Astrocyte (in vitro differentiated cells and primary cell): Measurements from ENCODE around the gene FUOM. TPM values are rescaled to one million over a fixed set of nuclear protein-coding genes. Genes with fewer than 3 reads are reported as not detected.

Source experiments
- DNase-seq: peaks from one replicate; pipeline ENCODE4 v3.0.0-alpha.2; 2010; ENCODE audit warnings: low read depth
- FAIRE-seq: peaks from 2 replicates; lab custom pipeline; 2011; peaks lifted over from hg19 to GRCh38; lab: Jason Lieb, UNC
- H2AFZ ChIP-seq: 2 replicates; pipeline ENCODE4 v1.6.0; 2012; ENCODE audit warnings: low read depth, low read length, inconsistent platforms
- H3K27ac ChIP-seq: 2 replicates; pipeline ENCODE4 v1.5.1; 2011; ENCODE audit warnings: low read depth, low read length, inconsistent platforms
- H3K27me3 ChIP-seq: 2 replicates; pipeline ENCODE4 v1.6.0; 2011; ENCODE audit warnings: low read length, inconsistent platforms; ENCODE audit not compliant: insufficient read depth
- H3K36me3 ChIP-seq: 2 replicates; pipeline ENCODE4 v1.5.1; 2011; ENCODE audit warnings: low read length, inconsistent platforms; ENCODE audit not compliant: insufficient read depth
- H3K4me1 ChIP-seq: 2 replicates; pipeline ENCODE4 v1.5.1; 2011; ENCODE audit warnings: low read length, inconsistent platforms; ENCODE audit not compliant: insufficient read depth
- H3K4me2 ChIP-seq: 2 replicates; pipeline ENCODE4 v1.6.0; 2012; ENCODE audit warnings: low read length, inconsistent platforms
- H3K4me3 ChIP-seq: 2 replicates; pipeline ENCODE4 v1.5.1; 2011; ENCODE audit warnings: low read depth, mild to moderate bottlenecking, low read length, inconsistent platforms; ENCODE audit not compliant: insufficient read depth
- H3K79me2 ChIP-seq: 2 replicates; pipeline ENCODE4 v1.6.0; 2012; ENCODE audit warnings: mild to moderate bottlenecking, low read length, inconsistent platforms; ENCODE audit not compliant: insufficient read depth
- H3K9ac ChIP-seq: 2 replicates; pipeline ENCODE4 v1.6.0; 2012; ENCODE audit warnings: mild to moderate bottlenecking, low read length, inconsistent platforms
- H3K9me3 ChIP-seq: 2 replicates; pipeline ENCODE4 v1.5.1; 2012; ENCODE audit warnings: low read depth, mild to moderate bottlenecking, low read length, inconsistent platforms; ENCODE audit not compliant: insufficient read depth
- H4K20me1 ChIP-seq: 2 replicates; pipeline ENCODE4 v1.6.0; 2012; ENCODE audit warnings: low read length, inconsistent platforms; ENCODE audit not compliant: insufficient read depth
- H3K27ac Mint-ChIP-seq: one replicate; pipeline ENCODE4 v1.8.0; 2021; ENCODE audit warnings: mild to moderate bottlenecking, mixed read lengths; ENCODE audit not compliant: unreplicated experiment
- H3K27me3 Mint-ChIP-seq: one replicate; pipeline ENCODE4 v1.8.0; 2021; ENCODE audit warnings: low read depth, mixed read lengths; ENCODE audit not compliant: unreplicated experiment
- H3K36me3 Mint-ChIP-seq: one replicate; pipeline ENCODE4 v1.8.0; 2021; ENCODE audit warnings: low read depth, mixed read lengths; ENCODE audit not compliant: unreplicated experiment
- H3K4me1 Mint-ChIP-seq: one replicate; pipeline ENCODE4 v1.8.0; 2021; ENCODE audit warnings: low read depth, mixed read lengths; ENCODE audit not compliant: unreplicated experiment
- H3K4me3 Mint-ChIP-seq: one replicate; pipeline ENCODE4 v1.8.0; 2021; ENCODE audit warnings: mild to moderate bottlenecking, moderate library complexity, mixed read lengths; ENCODE audit not compliant: unreplicated experiment
- H3K9me3 Mint-ChIP-seq: one replicate; pipeline ENCODE4 v1.8.0; 2021; ENCODE audit warnings: mild to moderate bottlenecking, mixed read lengths; ENCODE audit not compliant: unreplicated experiment
- CTCF ChIP-seq: IDR thresholded peaks from 2 replicates; pipeline ENCODE4 v1.5.1; 2011; ENCODE audit warnings: low read depth, mild to moderate bottlenecking, inconsistent platforms, low read length, moderate library complexity; ENCODE audit not compliant: insufficient read depth
- EZH2 ChIP-seq: IDR thresholded peaks from 2 replicates; pipeline ENCODE4 v1.6.1; 2012; ENCODE audit warnings: mild to moderate bottlenecking, low read length, inconsistent platforms; ENCODE audit not compliant: insufficient read depth
- total RNA-seq: library from RNA; stranded (reverse); gene quantifications from 2 replicates; pipeline ENCODE4 v1.2.1, GENCODE V29; 2021

FUOM gene
- total RNA-seq, 1 donor from 2014 or later, result 28.8 TPM

- FAIRE-seq (no peak), DNase-seq (no peak)
- Histone ChIP-seq H3K27me3 (no peaks in the 10 kb centered on the region), H3K36me3 (no peaks in the 10 kb centered on the region), H2AFZ (no peak overlapping the region), H3K9ac (no peak overlapping the region), H3K9me3 (no peaks in the 10 kb centered on the region), H3K4me2 (no peak overlapping the region), H3K4me1 (peaks cover 6% of the 10 kb centered on the region), H3K79me2 (peaks cover 9% of the 10 kb centered on the region), H3K4me3 (no peak overlapping the region), H4K20me1 (peaks cover 17% of the 10 kb centered on the region), H3K27ac (no peak overlapping the region)
- TF ChIP-seq EZH2, result no peak
- Mint-ChIP-seq H3K27ac (no peak overlapping the region), H3K36me3 (peaks cover 3% of the 10 kb centered on the region), H3K9me3 (no peaks in the 10 kb centered on the region), H3K4me1 (no peaks in the 10 kb centered on the region), H3K27me3 (no peaks in the 10 kb centered on the region), H3K4me3 (no peak overlapping the region)
Measured at GRCh38 chr10:133312769-133313145, 45.1 kb downstream of the FUOM start.

GRCh38 chr10:133312016-133312768 lies 45.6 kb downstream of the FUOM start:
- no peak overlapping the region for H3K4me3 ChIP-seq
- no peak overlapping the region for H2AFZ ChIP-seq
- H3K79me2 ChIP-seq, result peaks cover 14% of the 10 kb centered on the region
- no peaks in the 10 kb centered on the region for H3K9me3 ChIP-seq
- H4K20me1 ChIP-seq, result peaks cover 22% of the 10 kb centered on the region
- no peak for DNase-seq
- peaks cover 3% of the 10 kb centered on the region for H3K36me3 Mint-ChIP-seq
- no peaks in the 10 kb centered on the region for H3K36me3 ChIP-seq
- no peaks in the 10 kb centered on the region for H3K27me3 ChIP-seq
- no peak overlapping the region for H3K4me2 ChIP-seq
- H3K4me3 Mint-ChIP-seq, result no peak overlapping the region
- H3K27ac Mint-ChIP-seq, result no peak overlapping the region
- H3K27ac ChIP-seq, result no peak overlapping the region
- no peaks in the 10 kb centered on the region for H3K27me3 Mint-ChIP-seq
- H3K9ac ChIP-seq, result no peak overlapping the region
- no peak for FAIRE-seq
- H3K9me3 Mint-ChIP-seq, result no peaks in the 10 kb centered on the region
- peaks cover 12% of the 10 kb centered on the region for H3K4me1 ChIP-seq
- peaks cover 5% of the 10 kb centered on the region for H3K4me1 Mint-ChIP-seq
- no peak for TF ChIP-seq EZH2
- TF ChIP-seq CTCF, result no peak

GRCh38 chr10:133311570-133311969 lies 46.2 kb downstream of the FUOM start:
- Mint-ChIP-seq H3K4me1 (peaks cover 9% of the 10 kb centered on the region), H3K4me3 (no peak overlapping the region), H3K27me3 (no peaks in the 10 kb centered on the region), H3K27ac (no peak overlapping the region), H3K9me3 (no peaks in the 10 kb centered on the region), H3K36me3 (peaks cover 3% of the 10 kb centered on the region)
- Histone ChIP-seq H4K20me1 (peaks cover 28% of the 10 kb centered on the region), H3K4me3 (no peak overlapping the region), H3K4me1 (peaks cover 15% of the 10 kb centered on the region), H3K36me3 (no peaks in the 10 kb centered on the region), H3K9ac (no peak overlapping the region), H3K27ac (no peak overlapping the region), H3K27me3 (no peaks in the 10 kb centered on the region), H3K9me3 (no peaks in the 10 kb centered on the region), H3K79me2 (peaks cover 21% of the 10 kb centered on the region), H2AFZ (no peak overlapping the region), H3K4me2 (no peak overlapping the region)
- no peak for TF ChIP-seq EZH2
- TF ChIP-seq CTCF, result no peak
- FAIRE-seq, result no peak
- no peak for DNase-seq
